GM19468 (cell line): ENCODE results near the gene SLC35F3.
"Not testable (repeated sequence)": the region's sequence is repeated elsewhere in the genome, so short reads cannot be mapped to it uniquely, and the experiment has no call there.

Source experiments
- ATAC-seq: cut with Tn5 transposase; IDR thresholded peaks from one replicate; pipeline ENCODE4 v1.9.1; 2021; ENCODE audit warnings: mild to moderate bottlenecking, moderate library complexity, moderate number of reproducible peaks; ENCODE audit not compliant: unreplicated experiment; ENCODE audit errors: extremely low read depth

The SLC35F3 gene

DNA sequence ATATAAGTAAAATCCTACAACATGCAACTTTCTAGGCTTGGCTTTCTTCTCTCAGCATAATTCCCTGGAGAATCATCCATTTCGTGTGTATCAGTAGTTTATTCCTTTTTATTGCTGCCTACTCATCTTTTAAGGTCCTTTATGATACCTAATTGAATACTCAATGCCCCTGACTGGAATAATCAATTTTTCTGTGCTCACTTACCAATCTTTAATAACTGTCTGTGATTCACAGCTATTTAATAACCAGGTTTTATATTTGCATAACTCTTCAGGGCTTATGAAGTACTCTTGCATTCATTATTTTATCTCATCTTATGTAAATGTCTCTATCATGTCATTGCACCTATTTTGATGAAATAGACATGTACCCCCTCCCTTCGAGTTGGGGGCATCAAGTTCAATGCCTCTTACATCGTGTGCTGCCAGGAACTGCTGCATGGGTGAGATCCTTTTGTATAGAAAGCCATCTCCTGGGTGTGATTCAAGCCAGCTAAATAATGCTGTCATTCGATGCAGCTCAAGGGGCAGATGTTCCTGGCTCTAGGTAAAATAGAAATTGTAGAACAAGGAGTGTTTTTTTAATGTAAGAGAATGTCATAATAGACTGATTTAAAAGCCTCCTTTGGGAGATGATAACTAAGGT, 222.7 kb downstream of the SLC35F3 start:
- no peak for ATAC-seq

DNA sequence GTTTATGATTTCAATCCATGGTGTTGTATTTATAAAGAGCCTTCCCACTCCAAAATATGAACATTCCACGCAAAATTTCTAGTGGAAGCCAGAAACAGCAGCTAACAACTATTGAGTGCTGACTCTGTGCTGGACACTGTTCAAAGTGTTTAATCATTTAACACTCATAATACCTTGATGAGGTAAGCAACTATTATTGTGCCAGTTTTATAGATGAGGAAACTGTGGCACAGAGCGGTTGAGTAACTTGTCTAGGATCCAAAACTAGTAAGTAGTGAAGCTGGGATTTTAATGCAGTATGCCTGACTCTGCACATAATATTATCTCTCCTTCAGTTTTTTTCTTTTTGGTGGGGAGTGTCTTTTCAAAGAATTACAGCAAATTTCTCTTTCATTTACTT, 228.3 kb downstream of the SLC35F3 start:
- no peak for ATAC-seq

DNA sequence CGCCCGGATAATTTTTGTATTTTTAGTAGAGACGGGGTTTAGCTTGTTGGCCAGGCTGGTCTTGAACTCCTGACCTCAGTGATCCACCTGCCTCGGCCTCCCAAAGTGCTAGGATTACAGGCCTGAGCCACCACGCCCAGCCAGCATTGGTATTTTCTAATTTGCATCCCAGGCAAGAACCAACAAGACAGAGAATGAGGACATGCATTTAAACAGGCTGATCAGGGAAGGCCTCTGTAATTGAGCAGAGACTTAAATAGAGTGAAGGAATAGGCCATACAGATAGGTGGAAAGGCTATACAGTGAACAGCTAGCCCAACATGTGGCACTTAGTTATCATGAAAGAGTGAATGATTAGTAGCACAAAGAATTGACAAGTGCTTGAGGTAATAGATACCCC, 230.4 kb downstream of the SLC35F3 start:
- ATAC-seq: no peak

DNA sequence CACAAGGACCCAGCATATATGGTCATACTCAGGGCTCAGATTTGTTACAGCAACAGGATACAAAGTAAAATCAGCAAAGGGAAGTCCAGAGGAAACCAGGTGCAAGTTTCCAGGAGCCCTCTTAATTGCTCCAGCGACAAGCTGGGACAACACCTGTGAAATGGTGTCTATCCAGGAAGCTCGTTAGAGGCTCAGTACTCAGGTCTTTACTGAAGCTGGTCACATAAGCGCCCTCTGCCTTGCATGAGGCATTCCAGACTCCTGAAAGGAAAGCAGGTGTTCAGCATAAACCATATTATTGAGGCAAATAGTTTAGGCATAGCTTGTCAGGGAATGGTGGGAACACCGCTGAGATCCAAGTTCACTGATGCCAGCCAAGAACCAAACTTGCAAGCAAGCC, 231.0 kb downstream of the SLC35F3 start:
- no peak for ATAC-seq

DNA sequence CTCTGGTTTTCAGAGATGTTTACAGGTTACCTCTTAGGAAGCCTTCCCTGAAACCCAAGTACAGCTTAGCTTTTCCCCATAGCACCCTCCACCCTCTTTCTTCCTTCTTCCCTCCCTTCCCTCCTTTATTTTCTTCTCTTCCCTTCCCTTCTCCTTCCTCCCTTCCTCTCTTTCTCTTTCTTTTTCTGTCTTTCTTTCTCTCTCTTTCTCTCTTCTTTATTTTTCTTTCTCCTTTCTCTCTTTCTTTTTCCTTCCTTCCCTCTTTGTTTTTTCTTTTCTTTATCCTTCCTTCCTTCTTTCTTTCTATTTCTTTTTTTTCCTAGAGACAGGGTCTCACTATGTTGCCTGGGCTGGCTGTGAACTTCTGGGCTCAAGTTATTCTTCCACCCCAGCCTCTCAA, 231.6 kb downstream of the SLC35F3 start:
- ATAC-seq: no peak

DNA sequence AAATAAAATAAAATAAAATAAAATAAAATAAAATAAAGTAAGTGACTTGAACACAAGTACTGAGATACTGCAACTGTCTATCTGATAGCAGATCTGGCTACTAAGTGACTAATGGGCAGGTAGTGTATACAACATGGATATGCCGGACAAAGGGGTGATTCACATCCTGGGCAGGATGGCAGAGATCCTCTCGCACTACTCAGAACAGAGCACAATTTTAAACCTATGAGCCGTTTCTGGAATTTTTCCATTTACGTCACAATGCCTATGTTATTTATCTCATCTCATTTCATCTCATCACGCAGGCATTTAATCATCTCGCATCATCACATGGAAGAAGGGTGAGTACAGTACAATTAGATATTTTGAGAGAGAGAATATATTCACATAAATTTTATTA, 235.5 kb downstream of the SLC35F3 start:
- no peak for ATAC-seq

DNA sequence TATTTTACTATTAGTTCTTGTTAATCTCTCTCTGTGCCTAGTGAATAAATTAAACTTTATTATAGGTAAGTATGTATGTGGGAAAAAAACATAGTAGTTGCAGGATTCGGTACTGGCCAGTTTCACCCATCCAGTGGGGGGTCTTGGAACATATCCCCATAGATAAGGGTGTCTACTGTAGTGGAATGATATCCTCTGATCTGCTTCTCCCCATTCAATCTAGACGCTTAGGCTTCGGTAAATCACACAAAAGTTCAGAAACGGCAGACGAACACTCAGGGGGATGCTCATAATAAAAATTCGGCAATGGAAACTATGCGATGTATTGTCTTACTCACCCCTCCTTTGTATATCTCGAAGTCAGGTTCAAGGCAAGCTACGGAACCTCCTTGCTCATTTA, 235.9 kb downstream of the SLC35F3 start:
- no peak for ATAC-seq

DNA sequence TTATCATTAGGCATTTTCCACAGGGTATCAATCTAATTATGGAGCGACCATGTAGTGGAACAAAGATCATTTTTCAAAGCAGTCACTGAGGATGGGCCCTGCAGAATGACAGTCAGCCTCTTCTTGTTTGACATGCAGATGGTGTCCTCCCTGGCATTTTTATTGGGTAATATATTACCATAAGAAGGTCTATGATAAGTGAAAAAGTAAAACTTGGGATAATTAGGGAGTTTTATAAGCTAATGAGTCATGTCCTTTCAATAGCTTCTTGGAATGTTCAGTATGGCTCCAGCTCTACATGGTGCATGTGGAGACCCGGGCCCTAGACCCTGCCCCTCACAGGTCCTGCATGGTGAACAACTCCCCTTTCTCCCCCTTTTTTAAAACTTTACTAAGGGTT, 236.5 kb downstream of the SLC35F3 start:
- ATAC-seq: no peak

DNA sequence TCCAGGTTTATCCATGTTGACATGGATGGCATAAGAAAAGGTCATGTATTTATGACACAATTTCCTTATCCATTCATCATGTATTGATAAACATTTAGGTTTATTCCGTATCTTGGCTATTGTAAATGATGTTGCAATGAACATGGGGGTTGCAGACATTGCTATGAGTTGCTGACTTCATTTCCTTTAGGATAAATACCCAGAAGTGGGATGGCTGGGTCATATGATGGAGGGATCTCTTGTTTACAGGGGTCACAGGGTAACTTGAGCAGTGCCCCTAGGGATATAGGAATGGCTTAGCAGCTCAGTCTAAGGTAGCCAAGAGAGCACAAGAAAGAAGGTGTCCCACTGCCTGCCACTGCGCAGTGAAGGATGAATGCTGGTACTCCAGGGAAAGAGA, 239.2 kb downstream of the SLC35F3 start:
- no peak for ATAC-seq

DNA sequence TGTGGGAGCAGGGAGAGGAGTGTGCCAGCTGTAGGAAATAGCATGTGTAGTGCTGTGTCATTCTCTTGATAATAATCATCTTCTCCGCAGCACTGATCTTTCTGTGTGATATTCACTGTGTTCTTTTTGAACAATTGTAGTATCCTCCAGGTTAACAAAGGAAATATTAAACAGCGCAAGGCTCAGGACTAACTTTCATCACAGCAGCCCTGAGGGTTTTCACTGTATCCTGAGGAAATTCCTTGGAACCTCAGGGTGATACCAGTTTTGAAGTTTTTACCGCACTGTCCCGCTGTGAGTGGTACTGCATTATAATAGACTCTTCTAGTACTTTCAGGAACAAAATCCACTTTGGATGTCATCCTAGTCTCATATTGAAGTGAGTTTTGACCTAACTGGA, 240.4 kb downstream of the SLC35F3 start:
- ATAC-seq: no peak

DNA sequence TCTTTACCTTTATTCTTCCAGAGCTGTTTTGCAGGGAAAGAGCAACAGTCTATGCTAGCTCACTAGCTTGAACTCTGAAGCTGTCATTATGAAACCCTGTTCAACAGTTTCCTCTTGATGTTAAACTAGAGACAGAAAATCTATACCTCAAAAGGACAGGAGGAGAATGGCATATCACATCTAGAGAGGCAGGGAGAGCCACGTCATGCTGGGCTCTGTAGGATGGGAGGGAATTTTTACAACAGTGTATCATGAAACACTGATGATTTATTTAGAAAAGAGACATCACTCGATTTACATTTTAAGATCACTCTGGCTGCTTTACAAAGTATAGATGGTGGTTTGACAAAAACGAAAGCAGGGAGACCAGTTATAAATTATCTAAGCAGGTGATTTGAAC, 243.9 kb downstream of the SLC35F3 start:
- no peak for ATAC-seq

DNA sequence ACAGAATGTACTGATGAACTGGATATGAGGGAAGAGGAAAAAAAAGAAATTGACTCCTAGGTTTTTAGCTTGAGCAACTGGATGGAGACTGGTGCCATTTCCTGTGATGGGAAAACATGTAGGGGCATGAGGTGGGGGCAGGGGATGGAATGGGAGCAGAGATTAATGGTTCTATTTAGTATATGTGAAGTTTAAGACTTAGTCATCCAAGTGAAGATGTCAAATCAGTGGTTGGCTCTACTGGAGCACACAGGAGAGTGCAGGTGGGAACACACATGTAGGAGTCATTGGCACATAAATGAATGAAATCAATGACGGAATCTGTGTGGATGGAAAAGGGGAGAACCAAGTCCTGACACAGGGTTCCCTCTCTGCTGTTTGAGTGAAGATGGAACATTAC, 244.3 kb downstream of the SLC35F3 start:
- no peak for ATAC-seq

DNA sequence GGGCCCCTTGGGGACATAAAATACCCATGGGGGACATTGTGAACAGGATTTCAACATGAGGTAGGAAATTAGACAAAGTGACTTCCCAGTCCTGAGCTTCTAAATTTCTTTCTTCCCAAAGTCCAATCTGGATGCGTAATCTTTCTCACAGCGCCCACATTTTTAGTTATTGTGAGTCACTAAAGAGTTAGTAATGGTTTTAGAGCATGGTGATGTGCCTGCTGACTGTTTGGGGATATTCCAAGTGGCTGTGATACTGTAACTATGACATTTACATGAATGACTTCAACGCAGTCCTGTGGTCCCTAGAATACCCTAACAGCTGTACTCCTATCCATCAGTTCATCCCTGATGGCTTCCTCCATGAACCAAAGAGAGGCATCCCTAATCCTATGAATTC, 244.7 kb downstream of the SLC35F3 start:
- no peak for ATAC-seq

DNA sequence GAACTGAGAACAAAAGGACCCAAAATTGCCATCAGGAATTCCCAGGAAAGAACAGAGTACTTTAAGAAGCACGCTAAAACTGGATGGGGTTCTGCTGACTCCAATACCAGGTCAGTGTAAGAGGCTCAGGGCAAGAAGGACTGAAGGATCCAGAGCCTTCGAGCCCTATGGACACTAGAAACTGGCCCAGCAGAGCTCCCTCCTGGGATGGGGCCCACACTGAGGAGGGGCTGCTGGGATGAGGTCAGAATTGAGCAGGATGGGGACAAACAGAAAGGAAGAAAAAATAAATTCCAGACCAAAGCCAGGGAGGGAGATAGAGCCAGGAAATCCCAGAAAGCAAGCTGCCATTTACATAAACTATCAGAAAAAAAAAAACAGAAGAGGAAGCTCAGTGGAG, 246.4 kb downstream of the SLC35F3 start:
- ATAC-seq: no peak

DNA sequence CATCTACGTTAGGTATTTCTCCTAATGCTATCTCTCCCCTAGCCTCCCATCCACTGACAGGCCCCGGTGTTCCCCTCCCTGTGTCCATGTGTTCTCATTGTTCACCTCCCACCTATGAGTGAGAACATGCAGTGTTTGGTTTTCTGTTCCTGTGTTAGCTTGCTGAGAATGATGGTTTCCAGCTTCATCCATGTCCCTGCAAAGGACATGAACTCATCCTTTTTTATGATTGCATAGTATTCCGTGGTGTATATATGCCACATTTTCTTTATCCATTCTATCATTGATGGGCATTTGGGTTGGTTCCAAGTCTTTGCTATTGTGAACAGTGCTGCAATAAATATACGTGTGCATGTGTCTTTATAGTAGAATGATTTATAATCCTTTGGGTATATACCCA, 247.9 kb downstream of the SLC35F3 start:
- not testable (repeated sequence) for ATAC-seq

DNA sequence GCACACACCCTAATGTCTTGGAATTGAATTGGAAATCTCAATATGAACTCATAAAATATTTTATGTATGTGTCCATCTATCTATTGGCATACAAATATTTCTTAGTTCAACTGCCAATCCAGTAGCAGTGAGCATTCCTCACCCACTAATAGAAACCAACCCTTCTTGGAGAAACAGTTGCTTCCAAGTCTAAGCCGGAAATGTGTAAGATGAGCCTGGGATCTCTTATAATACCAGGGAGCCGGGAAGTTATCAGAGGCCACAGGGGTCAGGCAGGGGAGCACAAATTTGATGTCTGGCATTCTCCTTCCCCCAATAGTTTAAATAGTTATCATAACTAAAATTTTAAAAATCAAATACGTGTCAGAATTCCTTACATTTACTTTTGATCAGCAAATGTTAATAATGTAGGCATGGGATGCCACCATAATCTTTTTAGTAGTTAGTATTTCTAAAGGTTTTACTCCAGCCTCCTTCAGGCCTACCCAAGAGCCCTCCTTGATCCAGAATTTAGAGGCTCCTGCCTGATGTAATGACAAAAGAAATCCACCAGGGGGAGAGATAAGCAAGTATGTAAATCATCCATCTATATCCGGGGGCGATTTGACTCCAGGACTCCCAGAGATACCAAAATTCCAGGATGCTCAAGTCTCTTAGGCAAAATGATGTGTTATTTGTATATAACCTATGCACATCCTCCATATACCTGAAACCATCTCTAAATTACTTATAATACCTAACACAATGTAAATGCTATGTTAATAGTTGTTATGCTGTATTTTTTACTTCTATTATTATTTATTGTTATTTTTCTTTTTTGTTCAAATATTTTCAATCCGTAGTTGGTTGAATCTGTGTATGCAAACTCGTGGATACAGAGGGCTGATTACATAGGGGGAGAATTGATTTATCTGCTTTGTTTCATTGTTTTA, 250.1 kb downstream of the SLC35F3 start:
- ATAC-seq: no peak

DNA sequence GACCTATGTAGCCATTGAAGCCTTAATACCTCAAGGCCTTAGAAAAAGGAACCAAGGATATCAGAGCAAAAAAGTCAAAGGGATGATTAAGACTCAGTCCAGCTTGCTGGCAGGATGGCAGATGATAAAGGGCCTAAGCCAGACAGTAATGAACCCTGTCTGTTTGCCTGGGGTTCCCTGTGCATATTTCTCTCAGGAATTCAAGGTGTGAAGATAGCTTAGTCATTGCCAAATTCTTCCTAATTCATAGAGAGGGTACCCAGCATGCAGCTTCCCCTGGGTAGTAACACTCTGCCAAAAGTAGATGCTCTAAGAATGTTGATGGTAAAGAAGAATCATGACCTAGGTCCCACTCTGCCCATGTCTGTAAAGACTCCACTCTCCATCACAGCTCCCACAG, 258.2 kb downstream of the SLC35F3 start:
- ATAC-seq: no peak

DNA sequence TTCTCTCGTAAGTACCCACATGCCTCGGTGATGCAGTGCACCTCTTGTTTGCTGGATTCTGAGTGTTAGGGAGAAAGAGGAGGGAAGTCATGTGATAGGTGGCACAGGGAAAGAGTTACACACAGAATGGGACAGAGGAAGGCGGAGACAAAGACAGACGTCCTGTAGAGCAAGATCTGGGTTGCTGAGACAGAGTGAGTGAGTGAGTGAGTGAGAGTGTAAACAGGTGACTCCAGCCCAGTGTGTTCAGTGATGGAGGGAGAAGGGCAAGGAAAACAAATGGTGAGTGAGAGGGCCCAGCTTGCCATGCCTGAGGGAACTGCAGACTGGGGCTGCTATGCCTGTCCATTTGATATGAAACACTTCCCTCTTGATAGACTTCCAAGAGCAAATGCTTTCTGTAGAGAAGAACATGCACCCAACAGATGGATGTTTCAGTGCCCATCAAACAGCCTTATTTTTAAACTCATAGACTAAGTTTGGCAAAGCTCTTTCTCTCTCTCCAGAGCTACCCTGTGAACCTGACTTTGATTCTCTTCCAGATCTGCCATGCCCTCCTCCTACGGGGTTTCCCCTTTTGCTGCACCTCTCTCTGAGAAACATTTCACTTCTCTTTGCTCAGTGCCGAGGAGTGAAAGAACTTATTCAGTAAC, 258.9 kb downstream of the SLC35F3 start:
- ATAC-seq: no peak

DNA sequence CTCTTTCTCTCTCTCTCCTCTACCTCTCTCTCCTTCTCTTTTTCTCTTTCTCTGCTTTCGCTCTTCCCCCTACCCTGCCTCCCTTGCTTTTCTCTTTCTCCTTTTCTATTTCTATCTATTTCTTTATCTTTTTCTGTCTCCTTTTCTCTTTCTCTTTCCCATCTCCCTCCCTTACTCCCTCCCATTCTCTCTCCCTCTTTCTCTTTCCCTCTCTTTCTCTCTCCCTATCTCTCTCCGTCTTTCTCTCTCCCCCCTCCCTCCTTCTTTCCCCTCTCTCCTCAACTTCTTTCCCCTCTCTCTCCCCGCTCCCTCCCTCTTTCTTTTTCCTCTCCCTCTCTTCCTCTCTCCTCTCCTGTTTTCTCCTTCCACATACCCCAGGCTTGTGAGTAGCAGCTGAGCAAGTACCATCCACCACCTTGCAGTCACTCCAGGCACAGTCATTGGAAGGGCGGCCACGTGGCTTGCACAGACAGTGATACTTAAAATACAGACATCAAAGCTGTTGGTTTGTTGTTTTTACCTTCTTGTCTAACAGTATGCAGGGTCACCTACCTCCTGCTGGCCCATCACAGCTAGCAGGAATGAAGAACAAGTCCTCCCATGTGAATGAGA, 259.7 kb downstream of the SLC35F3 start:
- ATAC-seq: no peak

DNA sequence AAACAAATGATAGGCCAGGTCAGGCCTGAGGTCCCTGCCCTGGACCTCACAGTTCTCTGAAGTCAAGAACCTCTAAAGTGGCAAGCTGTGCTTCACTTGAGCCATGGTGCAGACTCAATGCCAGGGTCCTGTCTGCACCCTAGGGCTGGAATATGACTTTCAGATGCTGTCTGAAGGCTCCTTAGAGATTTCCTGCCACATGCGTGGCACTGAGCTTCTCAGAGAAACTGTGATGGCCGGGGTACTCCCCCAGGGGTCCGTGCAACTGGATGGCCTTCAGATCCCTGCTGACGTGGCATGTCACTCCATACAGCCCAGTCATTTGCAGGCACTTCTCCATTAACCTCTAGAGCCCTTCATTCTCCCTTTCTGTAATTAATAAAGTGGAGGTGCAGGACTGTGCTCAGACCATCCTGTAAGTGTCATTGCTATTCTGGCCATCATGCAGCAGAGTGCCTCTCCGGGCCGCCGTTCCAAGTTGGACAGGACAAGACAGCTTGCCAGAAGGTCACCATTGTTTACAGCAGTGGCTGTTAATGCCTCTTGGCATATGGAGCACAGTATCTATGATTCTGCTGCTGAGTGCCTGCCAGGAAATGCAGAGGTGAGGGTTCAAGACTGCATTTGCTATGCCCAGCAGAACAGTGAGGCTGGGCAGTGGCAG, 263.7 kb downstream of the SLC35F3 start:
- ATAC-seq: no peak
